Left ventricle myocardium inferior (tissue), 1 donor: ENCODE data around the gene GRIK4. TPM values are rescaled to one million over a fixed set of nuclear protein-coding genes. Genes with fewer than 3 reads are reported as not detected.

ENCODE experiments used
- DNase-seq: peaks from one replicate; pipeline ENCODE4 v3.0.0-alpha.2; 2020
- H3K27ac ChIP-seq: fragments of 200-600 bp; replicated peaks from 2 replicates; pipeline ENCODE4 v1.8.0; 2021
- H3K27me3 ChIP-seq: fragments of 200-600 bp; 2 replicates; pipeline ENCODE4 v1.8.0; 2021; ENCODE audit warnings: low read depth
- H3K36me3 ChIP-seq: fragments of 200-600 bp; 2 replicates; pipeline ENCODE4 v1.8.0; 2021
- H3K4me1 ChIP-seq: fragments of 200-600 bp; 2 replicates; pipeline ENCODE4 v1.8.0; 2021
- H3K4me3 ChIP-seq: fragments of 200-600 bp; 2 replicates; pipeline ENCODE4 v1.8.0; 2021; ENCODE audit warnings: mild to moderate bottlenecking, moderate library complexity
- H3K9me3 ChIP-seq: fragments of 200-600 bp; replicated peaks from 2 replicates; pipeline ENCODE4 v1.8.0; 2021
- CTCF ChIP-seq: fragments of 200-600 bp; IDR thresholded peaks from 2 replicates; pipeline ENCODE4 v1.8.0; 2021; ENCODE audit warnings: antibody characterized with exemption, mild to moderate bottlenecking, borderline replicate concordance
- intact Hi-C: fragments of 100-400 bp; cut with micrococcal nuclease; formaldehyde crosslinking; loops from one replicate; pipeline ENCODE4 v1.11.0; 2022
- total RNA-seq: library from RNA; stranded (reverse); fragmentation: NEBNext Ultra II Directional; extraction: Animal tissue kit (Norgen Biotek cat#: 25700); gene quantifications from one replicate; pipeline ENCODE4 v1.2.1, GENCODE V29; 2021
- donor health status: DM: no; HTN: yes; CAD: no; lungs with severe emphysema.

The GRIK4 gene
- total RNA-seq, 1 donor from 2014 or later = 0.16 TPM

- Histone ChIP-seq H3K36me3 (no peaks in the 10 kb centered on the region), H3K27me3 (peaks cover 65% of the 10 kb centered on the region), H3K9me3 (no peaks in the 10 kb centered on the region), H3K27ac (no peak overlapping the region), H3K4me1 (no peaks in the 10 kb centered on the region), H3K4me3 (no peak overlapping the region)
- no peak for DNase-seq
- no peak for TF ChIP-seq CTCF
- intact Hi-C loops = no loop called here
Measured at GRCh38 chr11:120816711-120817110, 305.2 kb downstream of the GRIK4 start.

- no peaks in the 10 kb centered on the region for H3K9me3 ChIP-seq
- no peak for TF ChIP-seq CTCF
- H3K4me3 ChIP-seq = no peak overlapping the region
- H3K27me3 ChIP-seq = peaks cover 68% of the 10 kb centered on the region
- intact Hi-C loops = no loop called here
- peak; percentile 32 for DNase-seq
- no peaks in the 10 kb centered on the region for H3K4me1 ChIP-seq
- no peaks in the 10 kb centered on the region for H3K36me3 ChIP-seq
- no peak overlapping the region for H3K27ac ChIP-seq
Measured at GRCh38 chr11:120817158-120817557, 305.6 kb downstream of the GRIK4 start.

- no peak for TF ChIP-seq CTCF
- intact Hi-C loops = no loop called here
- Histone ChIP-seq H3K36me3 (no peaks in the 10 kb centered on the region), H3K27ac (no peak overlapping the region), H3K9me3 (no peaks in the 10 kb centered on the region), H3K4me3 (no peak overlapping the region), H3K27me3 (peaks cover 70% of the 10 kb centered on the region), H3K4me1 (no peaks in the 10 kb centered on the region)
- no peak for DNase-seq
Measured at GRCh38 chr11:120818097-120818496, 306.5 kb downstream of the GRIK4 start.

GRCh38 chr11:120819003-120819402, 307.5 kb downstream of the GRIK4 start:
- H3K27me3 ChIP-seq = peaks cover 76% of the 10 kb centered on the region
- TF ChIP-seq CTCF = no peak
- intact Hi-C loops = no loop called here
- no peaks in the 10 kb centered on the region for H3K36me3 ChIP-seq
- no peak overlapping the region for H3K4me3 ChIP-seq
- no peaks in the 10 kb centered on the region for H3K9me3 ChIP-seq
- no peaks in the 10 kb centered on the region for H3K4me1 ChIP-seq
- no peak for DNase-seq
- no peak overlapping the region for H3K27ac ChIP-seq

GRCh38 chr11:120819437-120820365, 308.2 kb downstream of the GRIK4 start:
- TF ChIP-seq CTCF = no peak
- no peak for DNase-seq
- Histone ChIP-seq H3K36me3 (no peaks in the 10 kb centered on the region), H3K27ac (no peak overlapping the region), H3K4me3 (no peak overlapping the region), H3K4me1 (no peaks in the 10 kb centered on the region), H3K9me3 (no peaks in the 10 kb centered on the region), H3K27me3 (peaks cover 78% of the 10 kb centered on the region)
- intact Hi-C loops = no loop called here
